Activated CD8-positive, alpha-beta memory T cell treated with anti-CD3 and anti-CD28 coated beads, Interleukin-2, amount 50 U/mL, for 48 hours (primary cell): ENCODE results near the gene ZNF467.
A peak's percentile ranks its signal among the peaks of the same experiment; 100 is the strongest.

Experiments used
- DNase-seq: peaks from one replicate; pipeline ENCODE4 v3.0.0-alpha.2; 2020

The ZNF467 gene

GRCh38 chr7:149785402-149785801, 12.0 kb upstream of the ZNF467 start:
- no peak for DNase-seq

GRCh38 chr7:149784251-149784608, 10.8 kb upstream of the ZNF467 start:
- DNase-seq, result no peak

DNA sequence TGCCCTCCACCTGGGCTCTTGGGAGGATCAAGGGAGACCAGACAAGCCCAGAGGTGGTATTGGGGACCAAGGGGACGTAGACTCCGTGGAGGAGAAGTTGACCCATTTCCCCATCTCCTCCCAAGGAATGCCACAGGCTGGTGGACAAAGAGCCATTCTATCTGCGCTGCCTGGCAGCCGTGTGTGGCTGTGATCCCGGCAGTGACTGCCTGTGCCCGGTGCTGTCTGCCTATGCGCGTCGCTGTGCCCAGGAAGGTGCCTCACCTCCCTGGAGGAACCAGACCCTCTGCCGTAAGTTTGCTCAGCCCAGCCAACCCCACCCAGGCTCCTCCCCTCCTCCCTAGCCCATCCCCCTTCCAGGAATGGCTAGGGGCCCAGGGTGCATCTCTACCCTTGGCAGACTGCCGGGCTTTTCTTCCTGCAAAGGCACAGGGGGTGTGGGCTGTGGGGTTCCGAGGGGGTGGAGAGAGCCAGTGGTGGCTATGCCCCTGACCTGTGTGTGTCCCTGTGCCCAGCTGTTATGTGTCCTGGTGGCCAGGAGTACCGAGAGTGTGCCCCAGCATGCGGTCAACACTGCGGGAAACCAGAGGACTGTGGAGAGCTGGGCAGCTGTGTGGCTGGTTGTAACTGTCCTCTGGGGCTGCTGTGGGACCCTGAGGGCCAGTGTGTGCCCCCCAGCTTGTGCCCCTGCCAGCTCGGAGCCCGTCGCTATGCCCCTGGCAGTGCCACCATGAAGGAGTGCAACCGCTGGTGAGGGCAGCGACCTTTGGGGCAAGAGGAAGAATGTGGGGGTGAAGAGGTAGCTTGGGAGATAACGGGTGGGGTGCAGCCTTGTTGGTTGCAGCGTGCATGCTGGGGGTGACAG, 10.2 kb upstream of the ZNF467 start:
- DNase-seq, result no peak

- no peak for DNase-seq
Observed at GRCh38 chr7:149782682-149783345, 9.4 kb upstream of the ZNF467 start.

- no peak for DNase-seq
Observed at GRCh38 chr7:149781921-149782320, 8.5 kb upstream of the ZNF467 start.

DNA sequence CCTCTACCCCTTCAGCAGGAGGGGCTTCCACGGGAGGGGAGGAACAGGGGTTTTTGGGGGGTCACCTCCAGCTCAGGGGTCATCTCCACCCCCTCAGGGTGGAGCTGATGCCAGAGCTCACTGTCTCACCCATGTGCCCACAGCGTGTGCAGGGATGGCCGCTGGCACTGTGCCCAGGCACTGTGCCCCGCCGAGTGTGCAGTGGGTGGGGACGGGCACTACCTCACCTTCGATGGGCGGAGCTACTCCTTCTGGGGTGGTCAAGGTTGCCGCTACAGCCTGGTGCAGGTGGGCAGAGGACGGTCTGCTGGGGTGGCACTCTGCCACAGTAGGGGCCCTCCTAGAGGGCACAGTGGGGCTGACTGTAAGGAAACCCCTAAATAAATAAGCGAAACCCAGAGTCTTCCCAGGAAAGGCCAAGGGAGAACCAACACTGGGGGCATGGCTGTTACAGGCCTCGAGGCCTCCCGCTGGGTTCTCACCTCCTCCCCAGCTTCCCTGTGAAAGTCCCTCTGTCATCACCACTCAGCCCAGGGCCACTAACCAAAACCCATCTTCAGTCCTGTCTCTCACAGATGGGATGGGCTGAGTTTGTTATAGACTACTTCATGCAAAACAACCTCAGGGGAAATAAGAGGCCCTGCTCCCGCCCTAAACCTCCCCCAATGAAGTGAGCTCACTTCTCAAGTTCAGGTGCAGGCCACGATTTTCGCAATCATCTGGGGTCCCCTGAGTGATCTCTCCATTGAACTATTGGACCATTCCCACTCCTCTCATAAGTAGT, 7.4 kb upstream of the ZNF467 start:
- no peak for DNase-seq

GRCh38 chr7:149780056-149780455, 6.7 kb upstream of the ZNF467 start:
- DNase-seq, result no peak

- DNase-seq, result no peak
Observed at GRCh38 chr7:149779502-149779805, 6.1 kb upstream of the ZNF467 start.

- no peak for DNase-seq
Observed at GRCh38 chr7:149778696-149779501, 5.5 kb upstream of the ZNF467 start.

DNA sequence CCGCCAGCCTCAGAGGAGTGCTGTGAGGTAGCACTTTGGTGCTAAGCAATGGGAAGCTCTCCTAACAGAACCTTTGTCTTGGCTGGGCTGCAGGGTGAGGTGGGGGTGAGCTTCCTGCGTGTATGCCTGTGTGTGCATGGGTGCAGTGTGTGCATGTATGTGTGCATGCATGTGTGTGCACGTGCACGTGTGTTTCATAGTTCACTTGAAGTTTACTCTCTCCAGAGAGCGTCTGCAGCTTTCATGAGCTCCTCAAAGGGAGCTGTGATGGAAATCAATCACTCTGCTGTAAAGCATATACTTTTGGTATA, 4.9 kb upstream of the ZNF467 start:
- no peak for DNase-seq

DNA sequence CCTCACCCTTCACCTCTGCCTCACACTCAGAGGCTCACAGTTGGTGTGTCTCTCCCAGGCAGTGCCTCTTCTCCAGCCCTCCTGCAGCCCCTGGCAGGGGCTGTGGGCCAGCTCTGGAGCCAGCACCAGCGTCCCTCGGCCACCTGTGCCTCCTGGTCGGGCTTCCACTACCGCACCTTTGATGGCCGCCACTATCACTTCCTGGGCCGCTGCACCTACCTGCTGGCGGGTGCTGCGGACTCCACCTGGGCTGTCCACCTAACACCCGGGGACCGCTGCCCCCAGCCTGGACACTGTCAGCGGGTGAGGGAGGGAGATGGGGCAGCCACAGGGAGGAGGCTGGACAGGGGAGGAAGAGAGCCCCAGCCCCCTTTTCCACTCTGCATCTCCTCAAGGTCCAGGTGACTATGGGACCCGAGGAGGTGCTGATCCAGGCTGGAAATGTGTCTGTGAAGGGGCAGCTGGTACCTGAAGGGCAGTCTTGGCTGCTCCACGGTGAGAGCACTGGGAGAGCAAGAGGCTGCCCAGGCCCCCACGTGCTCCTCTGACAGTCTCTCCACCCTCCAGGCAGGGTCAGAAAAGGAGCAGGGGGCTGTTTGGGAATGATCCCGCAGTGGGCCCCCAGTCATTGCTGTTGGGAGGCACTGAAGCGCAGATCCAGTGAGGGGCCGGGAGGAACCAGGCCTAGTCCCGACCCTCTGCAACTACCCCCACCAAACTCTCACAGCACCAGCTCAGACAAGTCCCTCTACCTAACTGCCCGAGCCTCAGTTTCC, 4.4 kb upstream of the ZNF467 start:
- DNase-seq, result no peak

DNA sequence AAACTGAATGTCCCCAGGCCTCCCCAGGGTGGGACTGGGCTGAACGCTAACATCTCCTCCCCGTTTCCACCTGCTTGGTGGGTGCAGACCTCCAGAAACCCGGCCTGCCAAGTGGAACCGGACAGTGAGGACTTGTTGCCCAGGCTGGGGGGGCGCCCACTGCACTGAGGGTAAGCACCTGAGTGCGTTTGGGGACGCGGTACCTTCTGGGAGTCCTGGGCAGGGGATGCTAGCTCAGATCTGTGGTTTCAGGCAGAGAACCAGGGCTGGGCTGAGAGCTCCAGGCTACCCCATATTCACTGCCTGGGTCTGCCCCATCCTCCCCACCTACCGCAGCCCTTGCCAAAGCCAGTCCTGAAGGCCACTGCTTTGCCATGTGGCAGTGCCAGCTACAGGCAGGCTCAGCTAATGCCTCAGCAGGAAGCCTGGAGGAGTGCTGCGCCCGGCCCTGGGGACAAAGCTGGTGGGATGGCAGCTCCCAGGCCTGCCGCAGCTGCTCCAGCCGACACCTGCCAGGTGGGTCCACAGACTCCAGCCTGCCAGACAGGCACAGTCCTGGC, 3.5 kb upstream of the ZNF467 start:
- no peak for DNase-seq

DNA sequence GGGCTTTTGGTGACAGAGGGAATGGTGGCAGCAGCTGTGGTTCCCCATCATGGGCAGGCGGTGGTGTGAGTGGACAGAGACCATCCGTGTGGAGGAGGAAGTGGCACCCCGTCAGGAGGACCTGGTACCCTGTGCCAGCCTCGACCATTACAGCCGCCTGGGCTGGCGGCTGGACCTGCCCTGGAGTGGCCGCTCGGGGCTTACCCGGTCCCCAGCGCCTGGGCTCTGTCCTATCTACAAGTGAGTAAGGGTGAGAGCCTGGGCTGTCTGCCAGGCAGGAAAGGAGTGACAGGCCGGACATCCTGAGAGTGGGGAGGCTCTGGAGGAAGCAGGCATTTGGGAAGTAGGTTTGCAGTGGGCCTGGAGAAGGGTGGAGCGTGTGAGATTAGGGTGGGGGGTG, 2.9 kb upstream of the ZNF467 start:
- DNase-seq, result no peak

- DNase-seq, result no peak
Observed at GRCh38 chr7:149775176-149775556, 1.8 kb upstream of the ZNF467 start.

- no peak for DNase-seq
Observed at GRCh38 chr7:149774237-149775175, 1.1 kb upstream of the ZNF467 start.

DNA sequence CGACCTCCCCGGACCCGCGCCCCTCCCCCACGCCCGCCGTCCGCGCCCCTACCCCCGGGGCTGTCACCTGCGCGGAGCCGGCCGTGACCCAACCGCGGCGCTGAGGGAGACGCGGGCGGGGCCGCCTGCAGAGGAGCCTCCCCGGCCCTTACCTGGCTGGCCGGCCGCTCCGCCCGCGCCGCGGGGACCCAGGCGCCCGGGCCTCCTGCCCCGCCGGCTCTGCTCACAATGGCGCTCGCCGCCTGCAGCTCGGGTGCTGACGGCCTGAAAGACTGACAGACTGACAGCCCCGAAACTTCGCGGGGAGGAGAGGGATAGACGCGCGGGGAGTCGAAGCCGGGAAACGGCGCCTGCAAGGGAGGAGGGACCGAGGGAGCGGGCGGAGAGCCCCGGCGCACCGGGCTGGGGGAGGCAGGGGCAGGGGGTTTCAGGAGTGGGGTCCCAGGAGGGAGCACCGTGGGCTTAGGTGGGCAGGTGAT, 393 bp downstream of the ZNF467 start:
- DNase-seq, result peak; percentile 69

- DNase-seq, result no peak
Observed at GRCh38 chr7:149772241-149772955, 990 bp downstream of the ZNF467 start.

GRCh38 chr7:149771720-149772240, 1.6 kb downstream of the ZNF467 start:
- DNase-seq, result peak; percentile 91

- DNase-seq, result no peak
Observed at GRCh38 chr7:149770728-149771636, 2.4 kb downstream of the ZNF467 start.
